ENCODE measurements around the gene PIAS4. TPM values are rescaled to one million over a fixed set of nuclear protein-coding genes. Genes with fewer than 3 reads are reported as not detected.

PIAS4 gene
- total RNA-seq, 1 experiment from 2014 or later = 54.4 TPM

- H3K36me3 ChIP-seq (replicated peaks; ENCODE audit: control insufficient read depth, insufficient read depth, low read length) = no peaks in the 10 kb centered on the region; the same call in 1 of the 2 replicates
- no peak for DNase-seq
- H3K27me3 ChIP-seq (ENCODE audit: control insufficient read depth, insufficient read depth, low read length) = no peaks in the 10 kb centered on the region
- H3K4me3 ChIP-seq (ENCODE audit: insufficient read depth, low read depth, low read length) = no peak overlapping the region
These were observed 11.4 kb downstream of the PIAS4 start for GRCh38 chr19:4018775-4019504.

DNA sequence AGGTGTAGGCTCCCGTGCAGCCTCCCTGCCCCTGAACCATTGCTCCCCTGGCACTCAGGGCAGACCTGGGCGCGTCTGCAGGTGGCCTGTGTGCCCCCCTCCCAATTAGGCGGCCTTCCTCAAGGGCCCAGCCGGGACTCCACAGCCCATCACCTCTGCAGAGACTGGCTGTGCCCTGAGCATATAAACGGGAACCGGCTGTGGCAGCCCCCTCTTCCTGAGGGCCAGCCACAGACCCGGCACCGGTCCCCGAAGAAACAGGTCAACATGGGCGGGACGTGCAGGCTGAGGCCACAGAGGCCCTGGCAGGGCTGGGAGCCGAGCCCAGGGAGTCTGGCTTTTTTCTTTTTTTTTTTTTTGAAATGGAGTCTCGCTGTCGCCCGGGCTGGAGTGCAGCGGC is 12.0 kb downstream of the PIAS4 start:
- H3K36me3 ChIP-seq (replicated peaks; ENCODE audit: control insufficient read depth, insufficient read depth, low read length) = no peaks in the 10 kb centered on the region; the same call in 1 of the 2 replicates
- no peak overlapping the region for H3K4me3 ChIP-seq (ENCODE audit: insufficient read depth, low read depth, low read length)
- DNase-seq = no peak
- no peaks in the 10 kb centered on the region for H3K27me3 ChIP-seq (ENCODE audit: control insufficient read depth, insufficient read depth, low read length)

GRCh38 chr19:4023600-4024398 is 16.3 kb downstream of the PIAS4 start:
- no peaks in the 10 kb centered on the region for H3K27me3 ChIP-seq (ENCODE audit: control insufficient read depth, insufficient read depth, low read length)
- no peak overlapping the region for H3K4me3 ChIP-seq (ENCODE audit: insufficient read depth, low read depth, low read length)
- H3K36me3 ChIP-seq (replicated peaks; ENCODE audit: control insufficient read depth, insufficient read depth, low read length) = peaks cover 1% of the 10 kb centered on the region
- DNase-seq = no peak

DNA sequence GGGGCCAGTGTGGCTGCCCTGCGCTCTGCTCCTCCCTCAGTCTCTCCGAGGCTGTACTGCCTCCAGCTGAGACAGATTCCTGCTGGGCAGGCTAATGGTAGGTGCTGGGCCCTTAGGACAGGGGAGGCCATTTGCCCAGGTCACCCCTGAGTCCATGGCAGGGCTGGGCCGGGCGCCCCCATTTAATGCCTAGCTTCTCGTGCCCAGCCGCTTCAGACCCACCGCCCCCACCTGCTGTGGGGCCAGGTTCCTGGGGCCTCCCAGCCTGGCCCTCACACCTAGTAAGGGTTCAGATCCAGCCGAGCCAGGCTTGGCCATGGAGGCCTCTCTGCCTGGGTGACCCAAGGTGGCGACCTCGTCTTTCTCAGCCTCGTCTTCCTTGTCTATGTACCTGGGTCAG is 17.8 kb downstream of the PIAS4 start:
- H3K27me3 ChIP-seq (ENCODE audit: control insufficient read depth, insufficient read depth, low read length) = no peaks in the 10 kb centered on the region
- H3K36me3 ChIP-seq (replicated peaks; ENCODE audit: control insufficient read depth, insufficient read depth, low read length) = peaks cover 1% of the 10 kb centered on the region
- H3K4me3 ChIP-seq (ENCODE audit: insufficient read depth, low read depth, low read length) = no peak overlapping the region
- DNase-seq = no peak

DNA sequence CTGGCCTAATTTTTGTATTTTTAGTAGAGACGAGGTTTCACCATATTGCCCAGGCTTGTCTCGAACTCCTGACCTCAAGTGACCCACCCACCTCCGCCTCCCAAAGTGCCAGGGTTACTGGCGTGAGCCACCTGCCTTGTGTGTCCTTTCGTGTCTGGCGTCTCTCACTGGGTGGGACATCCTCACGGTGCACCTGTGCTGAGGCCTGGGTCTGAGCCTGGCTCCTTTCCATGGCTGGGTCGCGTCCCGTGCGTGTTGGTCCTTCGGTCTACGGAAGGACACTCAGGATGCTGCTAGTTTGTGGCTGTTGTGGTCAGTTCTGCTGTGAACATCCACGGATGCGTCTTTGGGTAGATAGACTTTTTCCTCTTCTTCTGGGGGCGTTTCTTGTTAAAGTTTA is 19.6 kb downstream of the PIAS4 start:
- Histone ChIP-seq H3K36me3 (replicated peaks; ENCODE audit: control insufficient read depth, insufficient read depth, low read length) (peaks cover 1% of the 10 kb centered on the region), H3K4me3 (ENCODE audit: insufficient read depth, low read depth, low read length) (no peak overlapping the region), H3K27me3 (ENCODE audit: control insufficient read depth, insufficient read depth, low read length) (no peaks in the 10 kb centered on the region)
- DNase-seq = no peak

GRCh38 chr19:4028334-4029246 is 21.1 kb downstream of the PIAS4 start:
- DNase-seq = no peak
- peaks cover 2% of the 10 kb centered on the region for H3K36me3 ChIP-seq (replicated peaks; ENCODE audit: control insufficient read depth, insufficient read depth, low read length)
- no peak overlapping the region for H3K4me3 ChIP-seq (ENCODE audit: insufficient read depth, low read depth, low read length)
- H3K27me3 ChIP-seq (ENCODE audit: control insufficient read depth, insufficient read depth, low read length) = no peaks in the 10 kb centered on the region

GRCh38 chr19:4029247-4029614 is 21.7 kb downstream of the PIAS4 start:
- Histone ChIP-seq H3K36me3 (replicated peaks; ENCODE audit: control insufficient read depth, insufficient read depth, low read length) (peaks cover 3% of the 10 kb centered on the region), H3K4me3 (ENCODE audit: insufficient read depth, low read depth, low read length) (no peak overlapping the region), H3K27me3 (ENCODE audit: control insufficient read depth, insufficient read depth, low read length) (no peaks in the 10 kb centered on the region)
- DNase-seq = no peak

DNA sequence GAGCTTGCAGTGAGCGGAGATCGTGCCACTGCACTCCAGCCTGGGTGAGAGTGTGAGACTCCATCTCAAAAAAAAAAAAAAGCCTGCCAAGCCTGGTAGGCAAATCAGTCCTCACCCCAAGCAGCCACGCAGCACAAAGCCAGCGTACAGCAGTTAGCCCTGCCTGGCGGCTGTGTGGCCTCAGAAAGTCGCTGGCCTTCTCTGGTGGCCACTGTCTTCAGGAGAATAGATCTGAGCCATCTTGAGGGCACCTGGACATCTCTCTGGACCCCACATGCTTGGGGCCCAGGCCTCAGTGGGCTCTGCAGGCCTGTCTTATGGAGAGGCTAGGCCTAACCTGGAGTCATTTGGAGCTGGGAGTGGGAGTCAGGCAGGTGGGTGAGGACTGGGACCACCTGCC is 23.0 kb downstream of the PIAS4 start:
- no peaks in the 10 kb centered on the region for H3K27me3 ChIP-seq (ENCODE audit: control insufficient read depth, insufficient read depth, low read length)
- peaks cover 2% of the 10 kb centered on the region for H3K36me3 ChIP-seq (replicated peaks; ENCODE audit: control insufficient read depth, insufficient read depth, low read length)
- no peak for DNase-seq
- no peak overlapping the region for H3K4me3 ChIP-seq (ENCODE audit: insufficient read depth, low read depth, low read length)

DNA sequence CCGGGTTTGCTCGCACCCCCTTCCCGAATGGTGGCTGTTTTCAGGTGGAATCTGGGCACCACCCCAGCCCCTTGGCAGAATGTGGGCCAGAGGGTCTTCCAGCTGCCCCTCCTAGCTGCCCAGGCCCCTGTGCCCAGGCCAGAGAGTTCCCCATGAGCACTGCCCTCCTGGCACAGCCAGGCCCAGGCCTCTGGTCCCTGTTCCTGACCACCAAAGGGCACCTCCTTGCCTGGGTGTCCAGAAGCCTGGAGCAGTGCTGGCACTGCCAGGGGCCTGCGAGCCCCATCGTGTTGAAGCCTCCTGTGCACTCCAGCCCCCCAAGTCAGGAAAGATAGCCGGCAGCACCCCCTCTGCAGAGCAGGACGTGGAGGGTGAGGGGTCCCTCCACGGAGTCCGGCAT is 23.4 kb downstream of the PIAS4 start:
- Histone ChIP-seq H3K27me3 (ENCODE audit: control insufficient read depth, insufficient read depth, low read length) (no peaks in the 10 kb centered on the region), H3K36me3 (replicated peaks; ENCODE audit: control insufficient read depth, insufficient read depth, low read length) (peaks cover 6% of the 10 kb centered on the region), H3K4me3 (ENCODE audit: insufficient read depth, low read depth, low read length) (no peak overlapping the region)
- DNase-seq = no peak

GRCh38 chr19:4031420-4031819 is 23.9 kb downstream of the PIAS4 start:
- H3K27me3 ChIP-seq (ENCODE audit: control insufficient read depth, insufficient read depth, low read length) = no peaks in the 10 kb centered on the region
- H3K4me3 ChIP-seq (ENCODE audit: insufficient read depth, low read depth, low read length) = no peak overlapping the region
- H3K36me3 ChIP-seq (replicated peaks; ENCODE audit: control insufficient read depth, insufficient read depth, low read length) = peaks cover 6% of the 10 kb centered on the region

GRCh38 chr19:4032436-4032835 is 24.9 kb downstream of the PIAS4 start:
- DNase-seq = no peak
- no peaks in the 10 kb centered on the region for H3K27me3 ChIP-seq (ENCODE audit: control insufficient read depth, insufficient read depth, low read length)
- peaks cover 10% of the 10 kb centered on the region for H3K36me3 ChIP-seq (replicated peaks; ENCODE audit: control insufficient read depth, insufficient read depth, low read length)
- no peak overlapping the region for H3K4me3 ChIP-seq (ENCODE audit: insufficient read depth, low read depth, low read length)

More at GRCh38 chr19:4031420-4031819, 23.9 kb downstream of the PIAS4 start:
- no peak for DNase-seq

DNA sequence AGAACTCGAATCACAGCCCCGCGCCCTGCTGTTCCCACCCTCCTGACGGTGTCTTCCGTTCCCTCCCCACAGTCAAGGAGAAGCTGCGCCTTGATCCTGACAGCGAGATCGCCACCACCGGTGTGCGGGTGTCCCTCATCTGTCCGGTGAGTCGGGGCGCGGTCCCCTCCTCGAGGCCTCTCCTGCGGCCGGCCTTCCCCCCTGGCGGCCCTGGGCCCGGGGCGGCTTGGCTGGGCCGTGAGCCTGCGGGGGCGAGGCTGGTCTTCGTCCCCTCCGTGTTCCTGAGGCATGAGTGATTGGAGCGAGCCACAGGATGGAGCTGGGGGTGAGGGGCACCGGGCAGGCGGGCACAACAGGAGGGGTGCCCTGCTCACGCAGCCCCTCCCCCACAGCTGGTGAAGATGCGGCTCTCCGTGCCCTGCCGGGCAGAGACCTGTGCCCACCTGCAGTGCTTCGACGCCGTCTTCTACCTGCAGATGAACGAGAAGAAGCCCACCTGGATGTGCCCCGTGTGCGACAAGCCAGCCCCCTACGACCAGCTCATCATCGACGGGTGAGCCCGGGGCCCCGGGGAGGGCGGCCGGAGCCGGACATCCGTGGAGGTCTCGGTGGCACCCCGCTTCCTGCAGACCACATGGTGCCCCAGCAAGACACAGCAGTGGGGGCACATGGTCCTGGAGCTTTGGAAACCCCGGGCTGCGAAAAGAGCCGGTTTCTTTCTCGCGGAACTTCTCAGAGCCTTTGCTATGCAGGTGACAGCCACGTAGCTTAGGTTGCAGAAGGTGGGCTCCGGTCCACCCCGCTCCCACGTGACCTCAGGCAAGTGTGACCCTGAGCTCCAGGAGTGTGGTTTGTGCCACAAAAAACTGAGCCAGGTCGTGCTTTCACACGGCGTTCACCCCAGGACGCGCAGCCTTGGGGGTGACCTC is 25.8 kb downstream of the PIAS4 start:
- Histone ChIP-seq H3K27me3 (ENCODE audit: control insufficient read depth, insufficient read depth, low read length) (no peaks in the 10 kb centered on the region), H3K4me3 (ENCODE audit: insufficient read depth, low read depth, low read length) (no peak overlapping the region), H3K36me3 (replicated peaks; ENCODE audit: control insufficient read depth, insufficient read depth, low read length) (peaks cover 10% of the 10 kb centered on the region)
- DNase-seq = no peak

- DNase-seq = no peak
- Histone ChIP-seq H3K4me3 (ENCODE audit: insufficient read depth, low read depth, low read length) (no peak overlapping the region), H3K27me3 (ENCODE audit: control insufficient read depth, insufficient read depth, low read length) (no peaks in the 10 kb centered on the region), H3K36me3 (replicated peaks; ENCODE audit: control insufficient read depth, insufficient read depth, low read length) (peaks cover 10% of the 10 kb centered on the region)
These were observed 26.8 kb downstream of the PIAS4 start for GRCh38 chr19:4034048-4035017.

All from H7 (cell line).